Keratinocyte (primary cell): ENCODE data around the gene COL25A1. TPM values are rescaled to one million over a fixed set of nuclear protein-coding genes. Genes with fewer than 3 reads are reported as not detected.

ENCODE experiments used
- DNase-seq: peaks from one replicate; pipeline ENCODE4 v3.0.0-alpha.2; 2011; ENCODE audit warnings: low read depth, missing footprints, low spot score
- FAIRE-seq: peaks from 2 replicates; lab custom pipeline; 2011; peaks lifted over from hg19 to GRCh38; lab: Jason Lieb, UNC
- H2AFZ ChIP-seq: 2 replicates; pipeline ENCODE4 v1.6.0; 2012; ENCODE audit warnings: low read length, control low read depth, inconsistent platforms; ENCODE audit not compliant: control insufficient read depth
- H3K27ac ChIP-seq: 2 replicates; pipeline ENCODE4 v1.5.1; 2011; ENCODE audit warnings: low read length; ENCODE audit not compliant: control insufficient read depth, insufficient read depth
- H3K27me3 ChIP-seq: 3 replicates; pipeline ENCODE4 v1.6.0; 2011; ENCODE audit warnings: low read length; ENCODE audit not compliant: control insufficient read depth, insufficient read depth; ENCODE audit errors: extremely low read depth
- H3K36me3 ChIP-seq, 2 experiments: 2 replicates in 1 of 2; 3 replicates in 1 of 2; pipeline ENCODE4 v1.5.1; 2011; ENCODE audit warnings: low read length in 2 of 2, mild to moderate bottlenecking in 1 of 2; ENCODE audit not compliant: control insufficient read depth in 2 of 2, insufficient read depth in 2 of 2; ENCODE audit errors: extremely low read depth in 1 of 2
- H3K4me1 ChIP-seq: 3 replicates; pipeline ENCODE4 v1.5.1; 2011; ENCODE audit warnings: low read length; ENCODE audit not compliant: control insufficient read depth, insufficient read depth; ENCODE audit errors: extremely low read depth
- H3K4me2 ChIP-seq: 3 replicates; pipeline ENCODE4 v1.6.0; 2011; ENCODE audit warnings: low read depth, low read length; ENCODE audit not compliant: control insufficient read depth, insufficient read depth; ENCODE audit errors: extremely low read depth
- H3K4me3 ChIP-seq, 3 experiments: fragments of 200-600 bp in 1 of 3; sonication (generic) in 1 of 3; 2 replicates in 2 of 3; 3 replicates in 1 of 3; pipeline ENCODE4 v1.5.1; 2011 to 2016; ENCODE audit warnings: low read length in 3 of 3, mild to moderate bottlenecking in 3 of 3, control low read depth in 2 of 3, inconsistent platforms in 1 of 3, low read depth in 1 of 3, mixed read lengths in 1 of 3, mixed run types in 1 of 3, moderate library complexity in 1 of 3; ENCODE audit not compliant: control insufficient read depth in 2 of 3, insufficient read depth in 2 of 3; ENCODE audit errors: extremely low read depth in 1 of 3
- H3K79me2 ChIP-seq: 2 replicates; pipeline ENCODE4 v1.6.0; 2012; ENCODE audit warnings: low read length; ENCODE audit not compliant: control insufficient read depth, insufficient read depth
- H3K9ac ChIP-seq: 3 replicates; pipeline ENCODE4 v1.6.0; 2011; ENCODE audit warnings: low read length; ENCODE audit not compliant: control insufficient read depth, insufficient read depth; ENCODE audit errors: extremely low read depth
- H3K9me1 ChIP-seq: 3 replicates; pipeline ENCODE4 v1.6.0; 2011; ENCODE audit warnings: low read length; ENCODE audit not compliant: control insufficient read depth, insufficient read depth; ENCODE audit errors: extremely low read depth
- H3K9me3 ChIP-seq: 2 replicates; pipeline ENCODE4 v1.5.1; 2012; ENCODE audit warnings: low read depth, low read length; ENCODE audit not compliant: control insufficient read depth
- H4K20me1 ChIP-seq: 3 replicates; pipeline ENCODE4 v1.6.0; 2011; ENCODE audit warnings: low read length; ENCODE audit not compliant: control insufficient read depth, insufficient read depth; ENCODE audit errors: extremely low read depth
- CTCF ChIP-seq, 3 experiments: IDR thresholded peaks in 1 of 3; conservative IDR thresholded peaks in 1 of 3; optimal IDR thresholded peaks in 1 of 3; 2 replicates in 2 of 3; 3 replicates in 1 of 3; pipeline versions ENCODE3 to v1.5.1; 2011; ENCODE audit warnings: low read length in 3 of 3, mild to moderate bottlenecking in 3 of 3, moderate library complexity in 2 of 3, control low read depth in 1 of 3, inconsistent platforms in 1 of 3; ENCODE audit not compliant: insufficient read depth in 2 of 3; ENCODE audit errors: extremely low read depth in 1 of 3
- EZH2 ChIP-seq: IDR thresholded peaks from one replicate; pipeline ENCODE4 v1.6.1; 2012; ENCODE audit warnings: inconsistent platforms, mild to moderate bottlenecking, low read length, moderate library complexity
- dilution Hi-C: fragments of 300-500 bp; cut with MboI; formaldehyde crosslinking; loops from one replicate; pipeline ENCODE4 v1.7.0; 2020; ENCODE audit warnings: low sequenced_read_pairs; ENCODE audit not compliant: extremely low pct_ligation_motif_present
- polyA plus RNA-seq, 5 experiments: library from polyadenylated mRNA; depleted of rRNA in 3 of 5; stranded (reverse) in 3 of 5; stranded (forward) in 1 of 5; unstranded in 1 of 5; fragments of >200 nt; gene quantifications; 1 replicate in 1 of 5; 2 replicates in 3 of 5; 3 replicates in 1 of 5; pipeline versions ENCODE4 v1.2.1 to v1.2.3, GENCODE V29; 2011 to 2012; ENCODE audit warnings: missing spikeins in 2 of 5, low read depth in 1 of 5, low replicate concordance in 1 of 5

Gene COL25A1
- polyA plus RNA-seq, 1 donor (not counting 4 experiments of a cell fraction or from before 2014, with no cell fraction given): not detected

- H3K4me2 ChIP-seq: no peak overlapping the region
- H4K20me1 ChIP-seq: no peaks in the 10 kb centered on the region
- no peaks in the 10 kb centered on the region for H3K9me1 ChIP-seq
- H3K9ac ChIP-seq: no peak overlapping the region
- DNase-seq: no peak
- H3K9me3 ChIP-seq: no peaks in the 10 kb centered on the region
- no peaks in the 10 kb centered on the region for H3K79me2 ChIP-seq
- TF ChIP-seq CTCF (optimal IDR thresholded peaks at IDR 0.05 in 1 of 3, IDR thresholded peaks at IDR 0.05 in 1 of 3, conservative IDR thresholded peaks at IDR 0.05 in 1 of 3; ENCODE audit: extremely low read depth in 1 of 3, insufficient read depth in 2 of 3, low read length in 3 of 3) (no peak), EZH2 (no peak)
- H2AFZ ChIP-seq: no peak overlapping the region
- peaks cover 10% of the 10 kb centered on the region for H3K27me3 ChIP-seq
- no peaks in the 10 kb centered on the region for H3K4me1 ChIP-seq
- no peaks in the 10 kb centered on the region for H3K36me3 ChIP-seq
- H3K4me3 ChIP-seq: no peak overlapping the region
- dilution Hi-C loops: no loop called here
- H3K27ac ChIP-seq: no peak overlapping the region
- FAIRE-seq: no peak
Measured at GRCh38 chr4:108906006-108906405, 396.5 kb downstream of the COL25A1 start.

- Histone ChIP-seq H3K27ac (no peak overlapping the region), H3K4me2 (no peak overlapping the region), H3K4me3 (no peak overlapping the region), H3K9me1 (no peaks in the 10 kb centered on the region), H2AFZ (no peak overlapping the region), H3K9me3 (no peaks in the 10 kb centered on the region), H3K4me1 (no peaks in the 10 kb centered on the region), H3K36me3 (no peaks in the 10 kb centered on the region), H3K27me3 (peaks cover 6% of the 10 kb centered on the region), H3K79me2 (no peaks in the 10 kb centered on the region), H4K20me1 (no peaks in the 10 kb centered on the region), H3K9ac (no peak overlapping the region)
- no peak for FAIRE-seq
- no peak for DNase-seq
- dilution Hi-C loops: no loop called here
- TF ChIP-seq EZH2: no peak
- no peak for TF ChIP-seq CTCF (optimal IDR thresholded peaks at IDR 0.05 in 1 of 3, IDR thresholded peaks at IDR 0.05 in 1 of 3, conservative IDR thresholded peaks at IDR 0.05 in 1 of 3; ENCODE audit: extremely low read depth in 1 of 3, insufficient read depth in 2 of 3, low read length in 3 of 3)
Measured at GRCh38 chr4:108903464-108904221, 398.8 kb downstream of the COL25A1 start.
